Right atrium auricular region (tissue), 2 donors: ENCODE measurements around the gene LIN52. TPM values are rescaled to one million over a fixed set of nuclear protein-coding genes. Genes with fewer than 3 reads are reported as not detected.

ENCODE experiments used
- DNase-seq: peaks from one replicate; pipeline ENCODE4 v3.0.0-alpha.2; 2019; ENCODE audit warnings: low spot score
- H3K27ac ChIP-seq, 2 donors: fragments of 200-600 bp; sonication (generic); 1 replicate in 1 of 2; 2 replicates in 1 of 2; pipeline ENCODE4 v1.5.1; 2016 to 2019
- H3K27me3 ChIP-seq, 2 donors: fragments of 200-600 bp; sonication (generic); one replicate each; pipeline versions ENCODE4 v1.5.1 to v1.6.0; 2017 to 2019
- H3K36me3 ChIP-seq: fragments of 200-600 bp; sonication (generic); one replicate; pipeline ENCODE4 v1.5.1; 2016
- H3K4me1 ChIP-seq, 2 donors: fragments of 200-600 bp; sonication (generic); one replicate each; pipeline versions ENCODE4 v1.5.1 to v1.6.0; 2017 to 2019
- H3K4me3 ChIP-seq, 2 donors: fragments of 200-600 bp; sonication (generic); 1 replicate in 1 of 2; 2 replicates in 1 of 2; pipeline ENCODE4 v1.5.1; 2017 to 2019; ENCODE audit warnings: mild to moderate bottlenecking in 1 of 2, moderate library complexity in 1 of 2
- H3K9me3 ChIP-seq, 2 donors: fragments of 200-600 bp; sonication (generic); one replicate each; pipeline ENCODE4 v1.5.1; 2019
- CTCF ChIP-seq, 2 donors: fragments of 200-600 bp; sonication (generic); IDR thresholded peaks; one replicate each; pipeline ENCODE4 v1.5.1; 2019; ENCODE audit warnings: antibody characterized with exemption in 2 of 2
- total RNA-seq, 2 donors: library from RNA; depleted of rRNA; stranded (reverse); fragments of >200 nt; gene quantifications; one replicate each; pipeline ENCODE4 v1.1.0, GENCODE V29; 2016

The LIN52 gene
- total RNA-seq, 2 donors from 2014 or later = 7.1 to 7.4 TPM

GRCh38 chr14:74147571-74147970 is 62.8 kb downstream of the LIN52 start:
- Histone ChIP-seq H3K27me3 (no peaks in the 10 kb centered on the region), H3K9me3 (no peaks in the 10 kb centered on the region), H3K36me3 (no peaks in the 10 kb centered on the region), H3K27ac (no peak overlapping the region), H3K4me1 (no peaks in the 10 kb centered on the region), H3K4me3 (no peak overlapping the region)
- DNase-seq = no peak
- no peak for TF ChIP-seq CTCF (IDR thresholded peaks at IDR 0.05)

- Histone ChIP-seq H3K27ac (no peak overlapping the region), H3K4me1 (no peaks in the 10 kb centered on the region), H3K9me3 (no peaks in the 10 kb centered on the region), H3K36me3 (no peaks in the 10 kb centered on the region), H3K4me3 (no peak overlapping the region), H3K27me3 (no peaks in the 10 kb centered on the region)
- no peak for DNase-seq
- TF ChIP-seq CTCF (IDR thresholded peaks at IDR 0.05) = no peak
Measured at GRCh38 chr14:74148705-74149104, 63.9 kb downstream of the LIN52 start.

- no peak for TF ChIP-seq CTCF (IDR thresholded peaks at IDR 0.05)
- no peaks in the 10 kb centered on the region for H3K4me1 ChIP-seq
Measured at GRCh38 chr14:74155287-74155686, 70.5 kb downstream of the LIN52 start.

GRCh38 chr14:74155749-74156148 is 71.0 kb downstream of the LIN52 start:
- no peak overlapping the region for H3K4me3 ChIP-seq

More at GRCh38 chr14:74155287-74155686, 70.5 kb downstream of the LIN52 start:
- no peaks in the 10 kb centered on the region for H3K9me3 ChIP-seq
- H3K36me3 ChIP-seq = no peaks in the 10 kb centered on the region
- H3K27ac ChIP-seq = no peak overlapping the region
- H3K27me3 ChIP-seq = no peaks in the 10 kb centered on the region
- no peak for DNase-seq
- H3K4me3 ChIP-seq = no peak overlapping the region

GRCh38 chr14:74160763-74161162 is 76.0 kb downstream of the LIN52 start:
- TF ChIP-seq CTCF (IDR thresholded peaks at IDR 0.05) = no peak
- no peaks in the 10 kb centered on the region for H3K9me3 ChIP-seq
- no peaks in the 10 kb centered on the region for H3K36me3 ChIP-seq
- no peaks in the 10 kb centered on the region for H3K27me3 ChIP-seq
- H3K4me1 ChIP-seq = no peaks in the 10 kb centered on the region
- no peak overlapping the region for H3K4me3 ChIP-seq
- no peak for DNase-seq
- H3K27ac ChIP-seq = no peak overlapping the region

More at GRCh38 chr14:74155749-74156148, 71.0 kb downstream of the LIN52 start:
- TF ChIP-seq CTCF (IDR thresholded peaks at IDR 0.05) = no peak
- no peaks in the 10 kb centered on the region for H3K36me3 ChIP-seq
- no peak for DNase-seq
- no peaks in the 10 kb centered on the region for H3K4me1 ChIP-seq
- H3K27ac ChIP-seq = no peak overlapping the region
- H3K27me3 ChIP-seq = no peaks in the 10 kb centered on the region
- H3K9me3 ChIP-seq = no peaks in the 10 kb centered on the region

- Histone ChIP-seq H3K4me3 (no peak overlapping the region), H3K36me3 (no peaks in the 10 kb centered on the region)
- TF ChIP-seq CTCF (IDR thresholded peaks at IDR 0.05) = no peak
Measured at GRCh38 chr14:74161526-74162158, 76.9 kb downstream of the LIN52 start.

More at GRCh38 chr14:74161526-74162158, 76.9 kb downstream of the LIN52 start:
- Histone ChIP-seq H3K4me1 (no peaks in the 10 kb centered on the region), H3K27ac (no peak overlapping the region), H3K9me3 (no peaks in the 10 kb centered on the region), H3K27me3 (no peaks in the 10 kb centered on the region)
- DNase-seq = no peak
